HG02588 (cell line): ENCODE results near the gene ING5.
"Not testable (repeated sequence)": the region's sequence is repeated elsewhere in the genome, so short reads cannot be mapped to it uniquely, and the experiment has no call there.

Experiments used
- ATAC-seq: cut with Tn5 transposase; IDR thresholded peaks from one replicate; pipeline ENCODE4 v1.9.1; 2021; ENCODE audit warnings: mild to moderate bottlenecking, moderate library complexity; ENCODE audit not compliant: unreplicated experiment

ING5 gene

DNA sequence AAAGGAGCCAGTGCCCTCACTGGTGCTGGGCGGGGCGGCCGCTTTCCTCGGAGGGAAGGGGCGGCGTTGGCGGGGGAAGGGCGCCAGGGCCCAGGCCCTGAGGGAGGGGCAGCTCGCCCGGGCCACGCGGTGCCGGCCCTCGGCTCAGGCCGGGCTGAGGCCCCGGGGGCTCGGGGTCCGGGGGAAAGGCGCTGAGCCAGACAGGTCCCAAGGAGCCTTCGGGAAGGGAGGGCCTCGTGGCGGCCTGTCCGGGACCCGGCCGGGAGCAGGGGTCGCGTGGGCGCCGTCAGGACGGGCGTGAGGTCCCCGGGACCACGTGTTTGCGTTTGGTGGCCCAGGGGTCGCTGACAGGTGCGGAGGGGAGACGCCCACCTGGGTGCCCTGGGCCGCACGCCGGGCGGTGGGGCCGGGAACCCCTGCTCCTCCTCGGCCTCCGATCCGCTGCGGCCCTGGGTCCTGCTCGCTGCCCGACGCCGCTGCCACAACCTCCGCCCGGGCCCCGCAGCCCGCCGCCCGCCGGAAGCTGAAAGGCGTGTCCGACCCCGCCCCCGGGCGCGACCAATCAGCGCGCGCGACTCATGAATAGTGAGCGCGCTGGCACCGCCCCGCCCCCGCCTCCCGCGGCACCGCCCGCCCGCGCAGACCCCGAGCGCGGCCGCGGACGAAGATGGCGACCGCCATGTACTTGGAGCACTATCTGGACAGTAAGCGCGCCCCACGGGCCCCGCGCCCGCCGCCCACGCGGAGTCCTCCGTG lies at the start of gene ING5:
TSS of gene ING5 (plus strand) at position 641 of the 756 bp plus-strand sequence. CDS start at position 668, 27 bp downstream.
- peak; percentile 52 for ATAC-seq

GRCh38 chr2:241652142-241652541 lies 49.7 kb upstream of the ING5 start:
- ATAC-seq, result no peak

DNA sequence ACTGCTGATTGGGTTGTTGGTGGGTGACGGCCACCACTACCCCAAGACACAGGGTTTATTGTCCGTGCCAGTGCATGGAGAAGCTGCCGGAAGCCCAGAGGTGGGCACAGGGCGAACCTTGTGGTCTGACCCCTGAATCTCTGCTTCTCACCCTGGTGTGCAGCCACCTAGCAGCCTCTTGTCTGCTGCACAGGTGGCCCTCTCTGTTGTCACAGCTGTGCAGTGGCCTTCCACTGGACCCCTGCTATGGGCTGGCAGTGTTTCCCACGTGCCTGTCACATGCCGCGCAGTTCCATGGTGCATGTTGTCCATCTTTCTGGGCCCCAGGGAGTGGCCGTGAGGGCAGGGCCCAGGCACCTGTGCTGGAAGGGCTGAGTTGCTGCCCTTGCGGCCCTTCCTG lies 49.1 kb upstream of the ING5 start:
- ATAC-seq, result no peak

DNA sequence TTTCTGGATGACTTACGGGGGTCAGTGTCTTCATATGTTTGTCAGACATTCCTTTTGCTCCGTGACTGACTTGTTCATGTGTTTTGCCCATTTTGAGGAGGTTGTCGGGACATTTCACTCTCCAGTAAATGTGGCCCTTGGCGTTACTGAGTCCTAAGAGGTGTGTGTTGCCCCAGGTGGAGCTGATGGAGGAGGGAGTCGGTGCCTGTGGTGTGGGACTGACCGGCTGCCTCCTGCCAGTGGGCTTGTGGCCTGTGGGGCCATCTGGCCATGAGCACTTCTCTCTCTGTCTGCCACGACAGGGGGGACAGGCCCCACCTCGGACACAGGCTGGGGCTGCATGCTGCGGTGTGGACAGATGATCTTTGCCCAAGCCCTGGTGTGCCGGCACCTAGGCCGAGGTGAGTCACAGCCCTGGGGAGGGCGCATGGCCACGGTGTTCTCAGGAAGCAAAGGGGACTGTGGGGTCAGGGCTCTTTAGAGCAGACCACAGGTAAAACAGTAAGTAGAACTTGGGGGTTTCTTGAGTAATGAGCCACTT lies 48.6 kb upstream of the ING5 start:
- ATAC-seq, result no peak

DNA sequence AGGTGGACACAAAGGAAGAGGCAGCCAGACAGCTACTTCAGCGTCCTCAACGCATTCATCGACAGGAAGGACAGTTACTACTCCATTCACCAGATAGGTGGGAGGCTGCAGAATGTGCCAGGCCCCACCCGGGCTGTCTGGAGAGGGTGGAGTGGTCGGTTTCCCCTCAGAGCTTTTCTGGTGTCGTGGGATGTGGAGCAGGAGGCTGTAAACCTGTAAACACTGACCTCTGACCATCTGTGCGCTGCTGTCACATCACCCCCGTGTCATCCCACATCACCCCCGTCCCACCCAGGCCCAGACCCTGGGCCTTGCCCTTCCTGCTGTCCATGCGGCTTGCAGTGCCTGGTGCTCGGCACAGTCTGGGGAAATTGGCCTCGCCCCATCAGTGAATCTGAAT lies 47.3 kb upstream of the ING5 start:
- no peak for ATAC-seq

DNA sequence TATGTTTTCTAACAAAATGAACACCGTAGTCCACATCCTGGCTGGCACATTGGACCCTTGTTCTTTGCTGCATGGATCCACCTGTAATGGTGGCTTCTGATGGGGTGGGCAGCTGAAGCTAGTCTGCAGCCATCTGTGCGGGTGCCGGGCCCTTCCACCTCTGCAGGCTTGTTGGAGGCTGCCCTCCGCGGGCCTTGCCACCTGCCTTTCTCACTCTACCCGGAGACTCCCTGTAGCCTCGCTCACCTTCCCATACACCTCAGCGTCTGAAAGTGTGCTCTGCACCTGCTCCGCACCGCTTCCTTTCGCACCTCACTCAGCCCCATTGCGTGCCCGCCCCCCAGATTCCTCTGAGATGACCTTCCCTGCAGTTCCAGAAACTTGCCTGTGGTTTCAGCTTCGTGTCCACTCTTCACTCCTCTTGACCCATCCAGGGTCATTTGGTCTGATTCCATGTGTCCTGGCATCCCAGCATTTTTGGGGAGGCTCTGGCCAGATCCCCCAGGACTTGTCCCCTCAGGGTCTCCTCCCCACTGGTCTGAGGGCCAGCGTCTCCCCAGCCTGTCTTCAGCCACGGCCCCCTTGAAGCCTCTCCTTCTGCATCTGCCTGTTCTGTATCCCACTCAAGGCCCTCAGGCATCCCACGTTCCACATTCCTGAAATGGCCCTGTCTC lies 46.2 kb upstream of the ING5 start:
- no peak for ATAC-seq

DNA sequence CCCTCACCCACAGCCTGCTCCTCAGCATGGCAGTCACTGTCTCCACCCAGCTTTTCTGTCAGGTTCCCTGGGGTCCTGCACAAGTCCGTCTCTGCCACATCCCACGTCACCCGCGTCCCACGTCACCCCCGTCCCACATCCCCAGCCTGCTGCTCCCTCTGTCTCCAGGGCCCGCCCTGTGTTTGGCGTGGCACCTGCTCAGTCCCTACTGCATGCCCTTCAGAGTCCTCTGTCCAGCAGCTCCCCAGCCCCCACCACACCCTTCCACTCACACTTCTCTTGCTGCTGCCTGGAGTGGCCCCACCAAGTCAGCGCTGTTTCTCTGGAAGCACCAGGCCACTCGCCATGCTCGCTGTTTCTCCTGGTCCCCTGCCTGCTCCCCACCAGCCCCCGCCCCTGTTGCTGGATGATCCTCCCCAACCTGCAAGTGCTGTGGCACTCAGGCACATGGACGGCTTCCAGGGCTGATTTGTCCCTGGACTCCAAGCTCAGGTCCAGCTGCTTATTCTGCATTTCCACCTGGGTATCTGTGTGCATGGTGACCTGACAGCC lies 45.6 kb upstream of the ING5 start:
- no peak for ATAC-seq

- no peak for ATAC-seq
Measured at GRCh38 chr2:241657786-241658254, 44.0 kb upstream of the ING5 start.

- no peak for ATAC-seq
Measured at GRCh38 chr2:241658296-241658695, 43.5 kb upstream of the ING5 start.

- no peak for ATAC-seq
Measured at GRCh38 chr2:241659150-241659739, 42.6 kb upstream of the ING5 start.

GRCh38 chr2:241660593-241661213 lies 41.1 kb upstream of the ING5 start:
- ATAC-seq, result no peak

GRCh38 chr2:241662731-241663130 lies 39.1 kb upstream of the ING5 start:
- ATAC-seq, result not testable (repeated sequence)

DNA sequence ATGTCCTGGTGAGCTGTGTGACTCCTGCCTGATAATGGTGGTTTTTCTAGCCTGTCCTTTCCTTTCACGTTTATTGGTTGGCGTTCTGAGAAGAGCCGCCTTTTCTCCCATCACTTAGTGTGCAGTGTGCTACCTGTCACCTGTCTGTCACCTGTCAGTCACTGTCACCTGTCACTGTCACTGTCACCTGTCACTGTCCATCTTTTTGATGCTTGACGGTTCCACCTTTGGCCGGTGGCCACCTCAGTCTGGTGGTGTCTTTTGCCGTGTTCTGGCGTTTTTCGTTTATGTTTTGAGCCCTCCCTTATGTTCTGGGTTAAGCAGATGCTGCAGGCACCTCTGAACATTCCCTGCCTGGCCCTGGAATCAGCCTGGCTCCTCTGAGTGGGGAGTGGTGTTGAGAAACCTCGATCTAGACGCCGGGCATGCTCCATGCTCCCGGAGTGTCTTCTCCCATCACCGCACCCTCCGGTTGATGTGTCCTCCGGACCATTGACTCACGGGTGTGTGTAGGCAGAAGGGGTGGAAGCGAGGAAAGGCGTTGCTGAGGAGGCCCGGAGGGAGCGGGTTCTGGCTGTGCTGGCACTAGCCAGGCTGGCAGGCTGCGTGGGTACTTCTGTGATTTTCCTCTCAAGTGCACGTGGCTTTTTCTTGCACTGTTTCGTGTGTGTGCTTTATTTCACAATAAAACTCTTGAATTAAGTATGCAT lies 36.0 kb upstream of the ING5 start:
- ATAC-seq, result no peak

GRCh38 chr2:241666627-241667400 lies 35.0 kb upstream of the ING5 start:
- no peak for ATAC-seq

- no peak for ATAC-seq
Measured at GRCh38 chr2:241668354-241668753, 33.5 kb upstream of the ING5 start.

DNA sequence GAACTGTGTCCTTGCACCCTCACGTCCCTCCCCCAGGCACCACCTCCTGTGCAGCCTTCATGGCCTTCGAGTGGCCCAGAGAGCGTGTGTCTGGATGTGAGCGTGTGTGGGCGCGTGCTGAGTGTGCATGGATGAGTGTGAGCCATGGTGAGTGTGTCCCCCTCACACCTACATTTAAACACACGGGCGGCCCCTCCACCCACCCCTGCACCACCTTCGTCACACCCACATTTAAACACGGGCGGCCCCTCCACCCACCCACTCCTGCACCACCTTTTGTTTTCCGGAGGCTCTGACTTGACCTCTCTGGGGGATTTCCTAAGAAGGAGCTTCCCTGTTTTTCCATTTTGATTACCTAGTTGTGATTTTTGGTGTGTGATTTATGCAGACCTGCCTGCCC lies 33.0 kb upstream of the ING5 start:
- no peak for ATAC-seq

DNA sequence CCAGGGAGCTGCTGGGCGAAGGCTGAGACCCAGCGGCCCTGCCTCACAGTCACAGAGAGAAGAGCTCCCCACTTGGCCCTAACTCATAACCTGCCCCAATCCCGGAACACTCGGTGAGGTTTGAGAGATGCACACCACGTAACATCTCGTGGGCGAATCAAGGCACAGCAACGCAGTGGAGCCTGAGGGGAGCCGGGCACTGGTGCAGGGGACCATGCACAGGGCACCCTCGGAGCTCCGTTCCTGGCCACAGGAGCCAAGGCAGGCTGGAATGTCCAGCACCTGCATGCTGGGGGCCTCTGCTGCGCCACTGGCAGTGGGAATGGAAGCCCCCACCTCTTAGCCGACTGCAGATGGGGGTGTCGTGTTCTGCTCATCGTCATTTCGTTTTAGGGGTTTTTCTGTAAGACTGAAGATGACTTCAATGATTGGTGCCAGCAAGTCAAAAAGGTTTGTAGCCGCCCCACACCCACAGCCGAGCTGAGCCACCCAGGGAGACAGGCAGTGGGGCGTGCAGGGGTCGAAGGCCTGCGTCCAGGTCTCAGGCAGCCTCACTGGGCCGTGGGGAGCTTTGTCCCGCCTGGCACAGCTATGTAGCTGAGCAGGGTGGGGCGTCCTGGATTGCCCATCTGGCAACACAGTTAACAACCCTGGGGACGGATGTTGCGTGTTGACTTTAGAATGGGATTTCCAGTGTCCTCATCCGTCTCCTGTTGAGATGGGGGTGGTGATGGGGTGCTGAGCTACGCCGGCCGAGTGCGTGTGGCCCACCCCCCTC lies 31.3 kb upstream of the ING5 start:
- ATAC-seq, result no peak

GRCh38 chr2:241671457-241672240 lies 30.2 kb upstream of the ING5 start:
- ATAC-seq, result no peak
